ENCODE data around the gene ACOX1.

DNA sequence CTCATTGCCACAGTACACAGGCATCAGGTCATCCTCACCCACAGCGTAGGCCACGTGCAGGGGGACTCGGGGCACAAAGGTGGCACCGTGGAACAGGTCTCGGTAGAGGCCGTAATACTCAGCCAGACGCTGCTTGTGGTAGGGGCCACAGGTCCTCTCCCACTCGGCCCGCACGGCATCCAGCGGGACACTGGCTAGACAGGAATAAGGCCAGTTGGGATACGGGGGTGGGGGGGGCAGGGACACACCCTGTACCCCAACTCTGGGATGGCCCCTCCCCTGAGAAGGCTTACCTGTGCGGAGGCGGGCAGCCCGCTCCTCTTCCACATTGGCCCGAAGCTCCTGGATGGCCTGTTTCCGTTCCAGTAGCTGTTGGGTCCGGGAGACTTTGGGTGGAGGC, 77.2 kb downstream of the ACOX1 start:
- TF ChIP-seq, protein P1, sequence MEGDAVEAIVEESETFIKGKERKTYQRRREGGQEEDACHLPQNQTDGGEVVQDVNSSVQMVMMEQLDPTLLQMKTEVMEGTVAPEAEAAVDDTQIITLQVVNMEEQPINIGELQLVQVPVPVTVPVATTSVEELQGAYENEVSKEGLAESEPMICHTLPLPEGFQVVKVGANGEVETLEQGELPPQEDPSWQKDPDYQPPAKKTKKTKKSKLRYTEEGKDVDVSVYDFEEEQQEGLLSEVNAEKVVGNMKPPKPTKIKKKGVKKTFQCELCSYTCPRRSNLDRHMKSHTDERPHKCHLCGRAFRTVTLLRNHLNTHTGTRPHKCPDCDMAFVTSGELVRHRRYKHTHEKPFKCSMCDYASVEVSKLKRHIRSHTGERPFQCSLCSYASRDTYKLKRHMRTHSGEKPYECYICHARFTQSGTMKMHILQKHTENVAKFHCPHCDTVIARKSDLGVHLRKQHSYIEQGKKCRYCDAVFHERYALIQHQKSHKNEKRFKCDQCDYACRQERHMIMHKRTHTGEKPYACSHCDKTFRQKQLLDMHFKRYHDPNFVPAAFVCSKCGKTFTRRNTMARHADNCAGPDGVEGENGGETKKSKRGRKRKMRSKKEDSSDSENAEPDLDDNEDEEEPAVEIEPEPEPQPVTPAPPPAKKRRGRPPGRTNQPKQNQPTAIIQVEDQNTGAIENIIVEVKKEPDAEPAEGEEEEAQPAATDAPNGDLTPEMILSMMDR (IDR thresholded peaks at IDR 0.05; ENCODE audit: low read depth, low read length, missing input control): no peak
- TF ChIP-seq RAD21 (IDR thresholded peaks at IDR 0.05) (no peak), TAF1 (conservative IDR thresholded peaks at IDR 0.05) (no peak), GABPA (IDR thresholded peaks at IDR 0.05 in 1 of 2, conservative IDR thresholded peaks at IDR 0.05 in 1 of 2) (no peak), NR2F2 (IDR thresholded peaks at IDR 0.05) (no peak), JUND (IDR thresholded peaks at IDR 0.05) (no peak), RXRA (IDR thresholded peaks at IDR 0.05) (no peak), YY1 (IDR thresholded peaks at IDR 0.05) (no peak), SP1 (IDR thresholded peaks at IDR 0.05) (no peak)
- TF ChIP-seq, protein P2, sequence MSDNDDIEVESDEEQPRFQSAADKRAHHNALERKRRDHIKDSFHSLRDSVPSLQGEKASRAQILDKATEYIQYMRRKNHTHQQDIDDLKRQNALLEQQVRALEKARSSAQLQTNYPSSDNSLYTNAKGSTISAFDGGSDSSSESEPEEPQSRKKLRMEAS (IDR thresholded peaks at IDR 0.05): no peak
- TF ChIP-seq, protein P3, sequence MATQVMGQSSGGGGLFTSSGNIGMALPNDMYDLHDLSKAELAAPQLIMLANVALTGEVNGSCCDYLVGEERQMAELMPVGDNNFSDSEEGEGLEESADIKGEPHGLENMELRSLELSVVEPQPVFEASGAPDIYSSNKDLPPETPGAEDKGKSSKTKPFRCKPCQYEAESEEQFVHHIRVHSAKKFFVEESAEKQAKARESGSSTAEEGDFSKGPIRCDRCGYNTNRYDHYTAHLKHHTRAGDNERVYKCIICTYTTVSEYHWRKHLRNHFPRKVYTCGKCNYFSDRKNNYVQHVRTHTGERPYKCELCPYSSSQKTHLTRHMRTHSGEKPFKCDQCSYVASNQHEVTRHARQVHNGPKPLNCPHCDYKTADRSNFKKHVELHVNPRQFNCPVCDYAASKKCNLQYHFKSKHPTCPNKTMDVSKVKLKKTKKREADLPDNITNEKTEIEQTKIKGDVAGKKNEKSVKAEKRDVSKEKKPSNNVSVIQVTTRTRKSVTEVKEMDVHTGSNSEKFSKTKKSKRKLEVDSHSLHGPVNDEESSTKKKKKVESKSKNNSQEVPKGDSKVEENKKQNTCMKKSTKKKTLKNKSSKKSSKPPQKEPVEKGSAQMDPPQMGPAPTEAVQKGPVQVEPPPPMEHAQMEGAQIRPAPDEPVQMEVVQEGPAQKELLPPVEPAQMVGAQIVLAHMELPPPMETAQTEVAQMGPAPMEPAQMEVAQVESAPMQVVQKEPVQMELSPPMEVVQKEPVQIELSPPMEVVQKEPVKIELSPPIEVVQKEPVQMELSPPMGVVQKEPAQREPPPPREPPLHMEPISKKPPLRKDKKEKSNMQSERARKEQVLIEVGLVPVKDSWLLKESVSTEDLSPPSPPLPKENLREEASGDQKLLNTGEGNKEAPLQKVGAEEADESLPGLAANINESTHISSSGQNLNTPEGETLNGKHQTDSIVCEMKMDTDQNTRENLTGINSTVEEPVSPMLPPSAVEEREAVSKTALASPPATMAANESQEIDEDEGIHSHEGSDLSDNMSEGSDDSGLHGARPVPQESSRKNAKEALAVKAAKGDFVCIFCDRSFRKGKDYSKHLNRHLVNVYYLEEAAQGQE (IDR thresholded peaks at IDR 0.05): no peak
- TF ChIP-seq, protein P4, sequence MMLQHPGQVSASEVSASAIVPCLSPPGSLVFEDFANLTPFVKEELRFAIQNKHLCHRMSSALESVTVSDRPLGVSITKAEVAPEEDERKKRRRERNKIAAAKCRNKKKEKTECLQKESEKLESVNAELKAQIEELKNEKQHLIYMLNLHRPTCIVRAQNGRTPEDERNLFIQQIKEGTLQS (IDR thresholded peaks at IDR 0.05): no peak
